Astrocyte (in vitro differentiated cells and primary cell): ENCODE results near the gene FHIT.

Experiments
- CTCF ChIP-seq: IDR thresholded peaks from 2 replicates; pipeline ENCODE4 v1.5.1; 2011; ENCODE audit warnings: low read depth, mild to moderate bottlenecking, inconsistent platforms, low read length, moderate library complexity; ENCODE audit not compliant: insufficient read depth
- EZH2 ChIP-seq: IDR thresholded peaks from 2 replicates; pipeline ENCODE4 v1.6.1; 2012; ENCODE audit warnings: mild to moderate bottlenecking, low read length, inconsistent platforms; ENCODE audit not compliant: insufficient read depth

GRCh38 chr3:60036803-60037202 lies 1214.4 kb downstream of the FHIT start:
- TF ChIP-seq CTCF (no peak), EZH2 (no peak)
